CD4-positive, alpha-beta T cell treated with Interleukin-12 subunit alpha and Interleukin-12 subunit beta, for 1 hour (primary cell): ENCODE measurements around the gene MAN1A2.

Source experiments
- DNase-seq: peaks from one replicate; pipeline ENCODE4 v3.0.0-alpha.2; 2020

Gene MAN1A2

DNA sequence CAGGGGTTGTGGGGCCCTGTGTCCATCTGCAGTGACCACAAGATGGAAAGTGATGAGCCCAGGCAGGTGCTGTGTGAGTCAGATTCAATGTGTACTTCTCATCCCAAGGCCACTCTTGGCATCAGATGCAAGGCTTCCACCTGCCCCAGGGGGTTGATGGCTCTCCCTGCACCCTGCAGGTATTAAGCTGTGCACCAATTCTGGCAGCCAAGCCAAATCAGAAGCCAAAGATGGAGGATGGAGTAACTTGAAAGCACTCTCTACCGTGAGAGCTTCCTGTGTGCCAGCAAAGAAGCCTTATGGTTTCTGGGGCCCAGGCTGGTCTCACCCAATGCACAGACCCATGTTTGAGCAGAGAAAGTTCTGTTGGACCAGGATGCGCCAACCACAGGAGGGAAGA is 194.3 kb downstream of the MAN1A2 start:
- DNase-seq = no peak

DNA sequence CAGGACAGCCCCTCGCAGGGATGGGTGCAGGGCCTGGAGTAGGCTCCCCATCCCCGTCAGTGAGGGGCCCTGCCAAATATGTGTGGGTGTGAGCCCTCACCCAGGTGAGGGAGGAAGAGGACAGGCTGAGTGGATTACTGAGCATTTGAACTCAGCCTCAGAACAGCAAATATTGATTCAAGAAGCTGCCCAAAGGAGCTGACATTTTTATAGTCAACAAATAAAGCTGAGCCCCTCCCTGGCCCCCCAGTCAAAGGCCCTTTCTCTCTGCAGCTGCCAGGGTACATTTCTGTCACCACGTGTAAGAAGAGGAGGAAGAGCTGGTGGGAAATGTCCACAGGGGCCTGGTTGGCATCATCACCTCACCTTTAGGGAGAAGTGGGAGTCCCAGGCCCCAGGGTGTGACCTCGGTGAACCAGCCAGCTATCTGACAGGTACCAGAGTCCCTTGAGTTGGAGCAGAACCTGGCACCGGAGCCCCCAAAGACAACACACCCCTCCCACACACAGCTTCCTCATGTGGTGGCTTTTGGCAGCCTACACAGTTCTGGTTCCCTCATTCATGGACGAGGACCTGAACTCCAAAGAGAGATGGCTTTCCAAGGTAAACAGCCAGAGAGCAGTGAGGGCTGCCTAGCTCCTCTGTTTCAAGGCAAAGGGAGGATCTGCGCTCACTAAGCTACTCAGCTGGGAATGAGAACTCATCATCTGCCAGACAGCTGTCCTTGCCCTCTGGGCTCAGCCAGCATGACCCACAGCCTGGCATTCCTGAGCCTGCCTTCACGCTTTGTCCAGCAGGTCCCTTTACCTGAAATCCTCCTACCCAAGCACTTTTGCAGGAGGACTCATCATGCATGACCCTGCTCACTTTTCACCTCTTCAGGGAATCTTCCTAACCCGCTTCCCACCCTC is 195.6 kb downstream of the MAN1A2 start:
- no peak for DNase-seq

- no peak for DNase-seq
Observed at GRCh38 chr1:117563492-117563875, 196.2 kb downstream of the MAN1A2 start.

DNA sequence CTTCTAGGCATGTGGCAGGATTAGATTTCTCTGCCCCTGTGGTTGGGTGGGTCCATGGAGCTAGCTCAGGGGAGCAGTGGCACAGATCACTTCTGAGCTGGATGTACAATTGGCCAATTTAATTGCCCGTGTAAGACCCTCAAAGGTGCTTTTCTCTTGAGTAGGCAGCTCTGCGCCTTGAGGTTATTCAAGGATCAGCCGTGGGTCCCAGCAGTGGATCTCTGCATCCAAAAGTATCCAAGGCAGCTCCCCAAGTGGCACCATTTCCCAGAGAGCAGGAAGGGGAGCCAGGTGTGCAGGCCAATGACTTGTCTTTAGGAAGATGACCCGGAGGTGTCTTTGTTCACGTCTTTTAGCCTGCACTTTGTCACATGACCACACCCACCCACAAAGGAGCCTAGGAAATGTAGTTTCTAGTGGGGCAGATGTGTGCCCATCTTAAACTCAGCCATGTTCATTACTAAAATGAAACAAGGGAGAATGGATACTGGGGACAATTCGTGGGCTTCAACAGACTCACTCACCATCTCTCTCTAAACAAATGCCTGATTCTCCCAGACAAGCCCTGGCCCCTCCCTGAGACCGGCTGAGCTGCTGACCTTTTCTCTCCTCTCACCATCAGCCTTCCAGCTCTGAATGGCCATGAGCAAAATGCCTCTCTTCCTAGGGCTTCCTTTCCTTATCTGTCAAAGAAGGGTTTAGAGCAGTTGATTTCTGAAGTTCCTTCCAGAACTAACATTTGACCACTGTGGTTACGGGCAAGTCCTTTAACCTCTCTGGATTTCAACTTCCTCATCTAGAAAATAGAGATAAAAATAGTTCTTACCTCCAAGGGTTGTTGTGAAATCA is 197.2 kb downstream of the MAN1A2 start:
- no peak for DNase-seq

DNA sequence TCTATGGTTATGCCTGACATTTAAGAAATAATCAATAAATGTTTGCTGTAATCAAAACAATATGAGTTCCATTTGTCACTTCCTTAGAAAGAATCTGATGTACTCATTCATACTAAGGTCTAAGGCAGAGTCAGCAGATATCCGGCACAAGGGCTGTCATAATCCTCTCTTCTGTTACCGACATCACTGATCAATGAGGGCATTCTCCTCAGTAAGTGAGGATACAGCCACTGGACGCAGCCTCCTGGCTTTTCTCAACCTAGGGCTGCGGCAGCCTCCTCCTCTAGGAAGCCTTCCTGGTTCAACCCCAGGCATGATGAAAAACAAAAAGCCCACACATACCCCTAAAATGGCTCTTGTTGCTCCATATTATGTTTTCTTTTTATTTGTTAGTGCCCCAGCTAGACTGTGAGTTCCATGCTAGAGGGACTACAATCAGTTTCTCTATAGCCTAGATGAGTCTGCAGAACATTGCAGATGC is 197.9 kb downstream of the MAN1A2 start:
- no peak for DNase-seq

DNA sequence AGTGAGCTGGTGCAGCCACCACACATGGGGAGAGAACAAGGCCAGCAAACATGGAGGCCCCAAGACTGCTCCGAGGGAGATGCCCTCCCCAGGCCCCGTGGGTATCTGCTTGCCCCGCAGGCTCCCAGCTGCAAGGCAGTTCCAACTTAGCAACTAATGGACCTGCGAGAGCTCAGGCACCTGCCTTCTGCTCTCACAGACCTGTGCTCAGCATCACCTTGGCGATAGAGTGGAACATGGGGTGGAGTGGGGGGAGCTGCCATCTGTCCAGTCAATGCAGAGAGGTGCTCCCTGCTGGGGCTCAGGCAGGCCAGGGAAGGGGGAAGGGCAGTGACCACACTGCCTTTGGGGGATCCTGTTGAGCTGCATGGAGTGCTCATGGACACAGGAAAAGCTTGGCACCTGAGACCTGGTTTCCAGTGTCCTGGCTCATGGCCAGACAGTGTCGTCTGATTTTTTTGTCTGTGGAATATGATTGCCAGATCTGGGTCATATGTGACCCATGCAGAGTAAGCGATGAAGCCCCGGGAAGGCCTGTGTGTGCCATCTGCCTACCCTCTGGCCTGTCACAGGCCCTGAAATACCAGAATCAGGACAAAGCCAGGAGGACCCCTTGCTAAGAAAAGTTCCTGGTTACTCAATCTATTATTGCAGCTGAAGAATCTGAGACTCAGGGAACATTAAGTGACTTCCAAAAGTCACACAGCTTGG is 198.7 kb downstream of the MAN1A2 start:
- no peak for DNase-seq

GRCh38 chr1:117566556-117566955 is 199.3 kb downstream of the MAN1A2 start:
- no peak for DNase-seq

DNA sequence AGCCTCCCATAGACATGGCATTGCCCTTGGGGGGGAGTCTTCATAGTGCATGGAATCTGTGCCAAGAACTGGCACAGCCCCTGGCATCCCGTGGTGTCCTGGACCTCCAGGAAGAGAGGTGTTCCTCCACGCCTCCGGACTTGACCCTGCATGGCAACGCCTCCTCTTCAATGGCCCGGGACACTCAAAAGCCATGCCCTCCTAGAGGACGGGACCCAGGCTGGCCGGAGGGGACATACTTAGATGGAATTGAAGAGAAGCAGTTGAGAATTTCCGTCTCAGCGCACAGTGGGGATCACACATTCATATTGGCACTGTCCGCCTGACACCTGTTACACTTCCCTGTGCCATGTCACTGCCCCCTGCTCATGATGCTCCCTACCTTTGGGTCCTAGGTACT is 200.2 kb downstream of the MAN1A2 start:
- DNase-seq = no peak

- no peak for DNase-seq
Observed at GRCh38 chr1:117567976-117568375, 200.7 kb downstream of the MAN1A2 start.

- no peak for DNase-seq
Observed at GRCh38 chr1:117568999-117569398, 201.8 kb downstream of the MAN1A2 start.

GRCh38 chr1:117569856-117570255 is 202.6 kb downstream of the MAN1A2 start:
- no peak for DNase-seq

GRCh38 chr1:117570988-117571409 is 203.8 kb downstream of the MAN1A2 start:
- DNase-seq = no peak

- no peak for DNase-seq
Observed at GRCh38 chr1:117571496-117571895, 204.2 kb downstream of the MAN1A2 start.

DNA sequence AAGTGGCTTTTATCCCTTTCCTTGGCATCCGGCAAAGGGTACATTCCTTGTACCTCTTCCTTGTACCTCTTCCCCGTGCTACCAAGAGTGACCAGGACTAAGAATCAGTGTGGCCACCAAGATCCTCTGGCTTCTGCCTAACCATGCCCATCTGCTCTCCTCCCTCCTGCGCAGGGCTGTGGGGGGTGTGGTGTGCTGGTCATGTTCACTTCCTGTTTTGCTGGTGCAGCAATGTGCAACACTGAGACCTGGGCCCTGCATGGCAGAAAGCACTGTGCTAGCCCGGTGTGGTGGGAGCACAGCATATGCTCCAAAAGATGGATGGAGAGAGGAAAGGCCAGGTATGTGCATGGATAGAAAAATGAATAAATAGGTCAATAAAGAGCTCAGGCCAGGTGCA is 205.3 kb downstream of the MAN1A2 start:
- peak; percentile 33 for DNase-seq

- DNase-seq = no peak
Observed at GRCh38 chr1:117573386-117574023, 206.3 kb downstream of the MAN1A2 start.

DNA sequence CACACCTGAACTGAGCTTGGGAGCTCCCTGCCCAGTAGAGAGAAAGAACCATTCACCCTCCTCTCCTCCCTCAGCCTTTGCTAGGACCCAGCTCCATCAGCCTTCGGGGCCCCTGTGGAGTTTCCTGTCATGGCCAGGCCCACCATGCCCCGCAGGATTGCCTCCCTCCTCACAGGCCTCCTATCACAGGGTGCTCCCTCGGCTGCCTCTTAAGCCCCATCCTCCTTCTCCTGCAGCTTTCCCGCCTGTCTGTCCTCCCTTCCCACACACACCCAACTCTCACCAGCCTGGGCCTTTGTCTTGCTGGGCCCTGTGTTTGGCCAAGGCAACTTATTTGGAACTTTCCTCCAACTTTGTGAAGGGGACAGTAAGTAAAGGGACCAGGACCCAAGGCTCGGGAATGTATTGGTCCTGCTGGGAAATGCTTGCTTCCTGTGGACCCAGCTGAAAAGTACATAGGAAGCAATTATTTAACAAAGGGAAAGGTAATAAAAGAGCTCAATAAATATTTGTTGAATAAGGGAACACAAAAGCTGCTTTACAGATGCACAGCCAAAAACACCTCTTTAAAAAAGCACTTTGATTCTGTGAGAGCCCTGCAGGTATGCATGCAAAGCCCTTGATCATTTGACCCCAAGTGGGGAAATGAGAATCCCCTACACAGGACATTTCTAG is 207.0 kb downstream of the MAN1A2 start:
- no peak for DNase-seq

DNA sequence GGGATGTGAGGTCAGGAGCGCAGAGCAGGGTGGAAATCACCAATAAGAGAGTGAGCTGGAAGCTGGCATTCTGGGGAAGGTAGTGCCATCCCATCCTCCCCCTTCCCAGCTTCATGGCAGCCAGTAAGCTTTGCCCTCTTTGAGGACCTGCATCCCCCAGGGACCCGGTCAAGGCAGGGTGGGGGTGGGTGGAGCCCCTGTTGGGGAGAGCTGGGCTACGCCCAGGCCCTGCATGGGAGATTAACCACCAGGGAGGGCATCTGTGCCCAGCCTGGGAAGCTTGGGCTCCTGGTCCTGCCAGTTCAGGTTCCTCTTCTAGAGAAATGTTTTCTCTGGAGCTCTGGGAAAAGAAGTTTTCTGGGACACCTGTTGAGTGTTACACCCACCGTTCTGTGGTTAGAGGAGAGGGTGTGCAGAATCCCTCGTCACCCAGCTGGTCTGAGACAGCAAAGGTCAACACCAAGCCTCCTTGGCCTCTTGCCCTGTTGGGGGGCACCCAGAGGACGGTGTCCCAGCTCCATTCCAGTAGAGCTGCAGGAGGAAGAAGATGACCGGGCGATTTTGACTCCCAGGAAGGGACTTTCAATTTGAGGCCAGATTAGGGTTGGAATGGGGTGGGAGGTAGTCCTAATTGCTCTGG is 208.5 kb downstream of the MAN1A2 start:
- DNase-seq = no peak

- DNase-seq = no peak
Observed at GRCh38 chr1:117576236-117576635, 209.0 kb downstream of the MAN1A2 start.

- DNase-seq = no peak
Observed at GRCh38 chr1:117577191-117577885, 210.1 kb downstream of the MAN1A2 start.

DNA sequence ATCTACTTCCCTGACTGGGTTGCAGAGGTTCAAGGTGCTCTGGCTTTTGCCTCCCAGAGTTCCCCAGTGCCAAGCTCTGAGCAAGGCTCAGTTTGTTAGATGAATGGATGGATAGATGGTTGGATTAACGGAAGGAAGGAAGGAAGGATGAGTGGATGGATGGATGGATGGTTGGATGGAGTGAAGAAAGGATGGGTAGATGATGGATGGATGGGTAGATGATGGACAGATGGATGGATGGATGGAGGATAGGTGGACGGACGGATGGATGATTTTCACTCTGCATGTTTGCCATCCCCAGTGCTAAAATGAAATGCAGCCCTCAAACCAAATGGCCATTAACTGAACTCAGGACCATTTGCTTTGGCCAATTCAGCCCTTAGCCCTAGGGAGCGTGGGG is 211.2 kb downstream of the MAN1A2 start:
- no peak for DNase-seq
